Measurements from ENCODE around the gene VDR.

The VDR gene

GRCh38 chr12:47881051-47881450 is 23.7 kb downstream of the VDR start:
- Histone ChIP-seq H3K27me3 (ENCODE audit: low read depth) (peaks cover 3% of the 10 kb centered on the region; the same call in 1 of the 2 replicates), H3K4me3 (no peak overlapping the region), H3K4me1 (no peaks in the 10 kb centered on the region), H3K36me3 (replicated peaks) (no peaks in the 10 kb centered on the region), H3K9me3 (no peaks in the 10 kb centered on the region)
- in situ Hi-C loops (cut with MboI; ENCODE audit: low sequenced_read_pairs), result no loop called here
- no peak for DNase-seq (ENCODE audit: low spot score in 2 of 2)

- in situ Hi-C loops (cut with MboI; ENCODE audit: low sequenced_read_pairs), result no loop called here
- H3K36me3 ChIP-seq (replicated peaks), result no peaks in the 10 kb centered on the region
- no peak for DNase-seq (ENCODE audit: low spot score in 2 of 2)
- no peak overlapping the region for H3K4me3 ChIP-seq
- no peaks in the 10 kb centered on the region for H3K4me1 ChIP-seq
- H3K9me3 ChIP-seq, result no peaks in the 10 kb centered on the region
- peaks cover 3% of the 10 kb centered on the region; the same call in 1 of the 2 replicates for H3K27me3 ChIP-seq (ENCODE audit: low read depth)
These were observed 25.8 kb downstream of the VDR start for GRCh38 chr12:47878918-47879481.

GRCh38 chr12:47878293-47878917 is 26.4 kb downstream of the VDR start:
- in situ Hi-C loops (cut with MboI; ENCODE audit: low sequenced_read_pairs), result no loop called here
- Histone ChIP-seq H3K36me3 (replicated peaks) (no peaks in the 10 kb centered on the region), H3K9me3 (no peaks in the 10 kb centered on the region), H3K27me3 (ENCODE audit: low read depth) (peaks cover 3% of the 10 kb centered on the region; the same call in 1 of the 2 replicates), H3K4me1 (no peaks in the 10 kb centered on the region), H3K4me3 (no peak overlapping the region)
- DNase-seq (ENCODE audit: low spot score in 2 of 2), result no peak

- no peak for DNase-seq (ENCODE audit: low spot score in 2 of 2)
- H3K4me3 ChIP-seq, result no peak overlapping the region
- H3K27me3 ChIP-seq (ENCODE audit: low read depth), result peaks cover 3% of the 10 kb centered on the region; the same call in 1 of the 2 replicates
- no peaks in the 10 kb centered on the region for H3K4me1 ChIP-seq
- in situ Hi-C loops (cut with MboI; ENCODE audit: low sequenced_read_pairs), result no loop called here
- no peaks in the 10 kb centered on the region for H3K36me3 ChIP-seq (replicated peaks)
- no peaks in the 10 kb centered on the region for H3K9me3 ChIP-seq
These were observed 27.7 kb downstream of the VDR start for GRCh38 chr12:47877081-47877480.

GRCh38 chr12:47876440-47876960 is 28.3 kb downstream of the VDR start:
- H3K4me3 ChIP-seq, result no peak overlapping the region
- in situ Hi-C loops (cut with MboI; ENCODE audit: low sequenced_read_pairs), result no loop called here
- peaks cover 3% of the 10 kb centered on the region; the same call in 1 of the 2 replicates for H3K27me3 ChIP-seq (ENCODE audit: low read depth)
- no peak for DNase-seq (ENCODE audit: low spot score in 2 of 2)
- H3K9me3 ChIP-seq, result no peaks in the 10 kb centered on the region
- H3K36me3 ChIP-seq (replicated peaks), result no peaks in the 10 kb centered on the region
- H3K4me1 ChIP-seq, result no peaks in the 10 kb centered on the region

- Histone ChIP-seq H3K9me3 (no peaks in the 10 kb centered on the region), H3K27me3 (ENCODE audit: low read depth) (no peaks in the 10 kb centered on the region), H3K4me3 (no peak overlapping the region), H3K36me3 (replicated peaks) (no peaks in the 10 kb centered on the region), H3K4me1 (no peaks in the 10 kb centered on the region)
- no peak for DNase-seq (ENCODE audit: low spot score in 2 of 2)
- in situ Hi-C loops (cut with MboI; ENCODE audit: low sequenced_read_pairs), result no loop called here
These were observed 28.9 kb downstream of the VDR start for GRCh38 chr12:47875746-47876439.

GRCh38 chr12:47874316-47874715 is 30.5 kb downstream of the VDR start:
- H3K4me1 ChIP-seq, result no peaks in the 10 kb centered on the region

GRCh38 chr12:47870175-47870781 is 34.5 kb downstream of the VDR start:
- H3K36me3 ChIP-seq (replicated peaks), result no peaks in the 10 kb centered on the region
- DNase-seq (ENCODE audit: low spot score in 2 of 2), result peak in 1 of 2 experiments; percentile 37
- no peaks in the 10 kb centered on the region for H3K4me1 ChIP-seq
- H3K27me3 ChIP-seq (ENCODE audit: low read depth), result no peaks in the 10 kb centered on the region
- no peak overlapping the region for H3K4me3 ChIP-seq
- in situ Hi-C loops (cut with MboI; ENCODE audit: low sequenced_read_pairs), result no loop called here
- no peaks in the 10 kb centered on the region for H3K9me3 ChIP-seq

More at GRCh38 chr12:47874316-47874715, 30.5 kb downstream of the VDR start:
- Histone ChIP-seq H3K36me3 (replicated peaks) (no peaks in the 10 kb centered on the region), H3K27me3 (ENCODE audit: low read depth) (no peaks in the 10 kb centered on the region), H3K4me3 (no peak overlapping the region), H3K9me3 (no peaks in the 10 kb centered on the region)
- in situ Hi-C loops (cut with MboI; ENCODE audit: low sequenced_read_pairs), result no loop called here
- DNase-seq (ENCODE audit: low spot score in 2 of 2), result no peak

GRCh38 chr12:47868552-47869031 is 36.2 kb downstream of the VDR start:
- no peak for DNase-seq (ENCODE audit: low spot score in 2 of 2)
- in situ Hi-C loops (cut with MboI; ENCODE audit: low sequenced_read_pairs), result no loop called here
- no peaks in the 10 kb centered on the region for H3K4me1 ChIP-seq

GRCh38 chr12:47868041-47868440 is 36.8 kb downstream of the VDR start:
- Histone ChIP-seq H3K36me3 (replicated peaks) (no peaks in the 10 kb centered on the region), H3K4me1 (no peaks in the 10 kb centered on the region), H3K27me3 (ENCODE audit: low read depth) (no peaks in the 10 kb centered on the region), H3K4me3 (no peak overlapping the region), H3K9me3 (no peaks in the 10 kb centered on the region)
- in situ Hi-C loops (cut with MboI; ENCODE audit: low sequenced_read_pairs), result no loop called here
- no peak for DNase-seq (ENCODE audit: low spot score in 2 of 2)

More at GRCh38 chr12:47868552-47869031, 36.2 kb downstream of the VDR start:
- no peaks in the 10 kb centered on the region for H3K36me3 ChIP-seq (replicated peaks)
- no peak overlapping the region for H3K4me3 ChIP-seq
- no peaks in the 10 kb centered on the region for H3K27me3 ChIP-seq (ENCODE audit: low read depth)
- H3K9me3 ChIP-seq, result no peaks in the 10 kb centered on the region

GRCh38 chr12:47867495-47867941 is 37.3 kb downstream of the VDR start:
- no peak for DNase-seq (ENCODE audit: low spot score in 2 of 2)
- Histone ChIP-seq H3K4me1 (no peaks in the 10 kb centered on the region), H3K27me3 (ENCODE audit: low read depth) (no peaks in the 10 kb centered on the region), H3K4me3 (no peak overlapping the region), H3K36me3 (replicated peaks) (no peaks in the 10 kb centered on the region), H3K9me3 (no peaks in the 10 kb centered on the region)
- in situ Hi-C loops (cut with MboI; ENCODE audit: low sequenced_read_pairs), result no loop called here

GRCh38 chr12:47864646-47865235 is 40.1 kb downstream of the VDR start:
- Histone ChIP-seq H3K27me3 (ENCODE audit: low read depth) (no peaks in the 10 kb centered on the region), H3K4me3 (no peak overlapping the region), H3K9me3 (no peaks in the 10 kb centered on the region), H3K36me3 (replicated peaks) (no peaks in the 10 kb centered on the region), H3K4me1 (no peaks in the 10 kb centered on the region)
- DNase-seq (ENCODE audit: low spot score in 2 of 2), result no peak
- in situ Hi-C loops (cut with MboI; ENCODE audit: low sequenced_read_pairs), result no loop called here

GRCh38 chr12:47863985-47864384 is 40.8 kb downstream of the VDR start:
- in situ Hi-C loops (cut with MboI; ENCODE audit: low sequenced_read_pairs), result no loop called here
- DNase-seq (ENCODE audit: low spot score in 2 of 2), result no peak
- no peaks in the 10 kb centered on the region for H3K27me3 ChIP-seq (ENCODE audit: low read depth)
- H3K9me3 ChIP-seq, result no peaks in the 10 kb centered on the region
- no peaks in the 10 kb centered on the region for H3K36me3 ChIP-seq (replicated peaks)
- no peaks in the 10 kb centered on the region for H3K4me1 ChIP-seq
- no peak overlapping the region for H3K4me3 ChIP-seq

Measured in HAP-1 (cell line).